Right cardiac atrium (tissue), 5 donors: Measurements from ENCODE around the gene PPFIA1. TPM values are rescaled to one million over a fixed set of nuclear protein-coding genes. Genes with fewer than 3 reads are reported as not detected.
A peak's percentile ranks its signal among the peaks of the same experiment; 100 is the strongest.

Source experiments
- ATAC-seq, 2 donors: fragments of 200-7000 bp; cut with Tn5 transposase; one replicate each; pipeline versions ENCODE4 v1.8.0 to v1.9.1; 2020; ENCODE audit warnings: moderate library complexity in 2 of 2, mild to moderate bottlenecking in 1 of 2
- DNase-seq, 3 donors: peaks; one replicate each; pipeline ENCODE4 v3.0.0-alpha.2; 2020
- H3K27ac ChIP-seq: one replicate; pipeline ENCODE4 v1.5.1; 2013; ENCODE audit warnings: mild to moderate bottlenecking, low read length, control low read depth, moderate library complexity
- H3K27me3 ChIP-seq: one replicate; pipeline ENCODE4 v1.6.1; 2013; ENCODE audit not compliant: control insufficient read depth, insufficient read depth
- H3K4me1 ChIP-seq: one replicate; pipeline ENCODE4 v1.6.1; 2013; ENCODE audit warnings: low read length; ENCODE audit not compliant: control insufficient read depth, insufficient read depth
- H3K4me3 ChIP-seq: one replicate; pipeline ENCODE4 v1.5.1; 2013; ENCODE audit warnings: low read length, control low read depth
- H3K9me3 ChIP-seq: one replicate; pipeline ENCODE4 v1.6.1; 2013; ENCODE audit warnings: low read length; ENCODE audit not compliant: control insufficient read depth
- WGBS: extraction: QIAGEN DNeasy Blood & Tissue Kit; methylation state at CpG from one replicate; pipeline ENCODE4 v1.1.7; 2013; 5-methylcytosine and 5-hydroxymethylcytosine counted together
- intact Hi-C, 4 donors: fragments of 100-400 bp; cut with DNase I; formaldehyde crosslinking; loops; one replicate each; pipeline versions ENCODE4 v1.11.0 to v1.14.0; 2022 to 2023
- polyA plus RNA-seq: library from polyadenylated mRNA; stranded (reverse); fragments of 200-250 nt; gene quantifications from one replicate; pipeline ENCODE4 v1.2.3, GENCODE V29; 2013
- total RNA-seq, 4 donors: library from RNA; stranded (reverse); fragmentation: NEBNext Ultra II Directional; extraction: Animal tissue kit (Norgen Biotek cat#: 25700); gene quantifications; one replicate each; pipeline ENCODE4 v1.2.1, GENCODE V29; 2021
- donor health status: healthy with polysubstance abuse.
- donor health status: DM: no; HTN: yes; CAD: no.
- donor health status: DM: no; HTN: no; CAD: no.
- donor health status: DM: no; HTN: yes; CAD: no; lungs with severe emphysema.
- donor health status: DM: yes; HTN: yes; CAD: no.

Gene PPFIA1
- total and polyA plus RNA-seq, 5 donors: 16.2 to 44.9 (median 37.7) TPM

DNA sequence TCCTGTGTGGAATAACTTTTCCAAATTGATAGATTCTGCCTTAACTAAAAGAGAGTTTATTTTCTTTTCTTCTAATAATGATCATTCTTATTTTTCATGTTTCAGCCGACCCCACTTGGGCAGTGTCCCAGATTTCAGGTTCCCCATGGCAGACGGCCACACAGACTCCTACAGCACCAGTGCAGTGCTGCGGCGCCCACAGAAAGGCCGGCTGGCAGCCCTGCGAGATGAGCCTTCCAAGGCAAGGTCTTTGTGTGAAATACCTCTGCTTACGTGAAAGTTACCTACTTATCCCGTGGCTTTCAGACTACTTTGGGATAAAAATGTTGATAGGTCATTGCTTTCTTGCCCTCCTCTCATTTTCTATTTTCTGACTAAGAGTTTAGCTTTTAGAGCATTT is 68.6 kb downstream of the PPFIA1 start:
- H3K4me1 ChIP-seq: no peaks in the 10 kb centered on the region
- H3K27me3 ChIP-seq: no peaks in the 10 kb centered on the region
- no peak for ATAC-seq
- H3K4me3 ChIP-seq: no peak overlapping the region
- H3K9me3 ChIP-seq: no peaks in the 10 kb centered on the region
- intact Hi-C loops: no loop called here
- 82% methylated on average over 8 of the region's 8 CpGs for WGBS
- DNase-seq: no peak
- H3K27ac ChIP-seq: no peak overlapping the region

DNA sequence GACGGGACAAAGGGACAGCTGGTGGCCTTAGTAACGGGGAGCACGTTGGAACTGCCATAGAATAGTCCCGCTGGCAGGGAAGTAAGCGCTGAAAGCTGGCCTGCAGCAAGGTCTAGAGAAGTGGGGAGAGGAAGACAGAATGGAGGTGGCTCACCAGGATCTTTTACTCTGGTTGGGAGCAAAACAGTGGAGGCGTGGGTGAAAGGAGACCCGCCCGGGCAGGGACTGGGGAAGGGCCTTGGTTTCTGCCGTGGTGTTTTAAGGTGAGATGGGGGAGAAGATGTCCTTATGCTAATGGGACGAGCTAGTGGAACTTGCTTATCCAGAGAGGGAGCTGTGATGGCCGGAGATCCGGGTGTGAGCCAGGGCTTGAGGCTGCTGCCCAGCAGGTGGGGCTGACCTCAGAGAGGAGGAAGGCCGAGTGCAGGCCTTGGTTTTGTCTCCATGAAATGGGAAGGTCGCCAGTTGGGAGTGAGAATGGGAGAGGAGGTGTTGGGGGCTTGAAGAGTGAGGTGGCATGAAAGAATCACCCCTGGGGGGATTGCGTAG is 71.5 kb downstream of the PPFIA1 start:
- Histone ChIP-seq H3K27ac (no peak overlapping the region), H3K4me3 (no peak overlapping the region), H3K9me3 (no peaks in the 10 kb centered on the region), H3K4me1 (no peaks in the 10 kb centered on the region), H3K27me3 (no peaks in the 10 kb centered on the region)
- WGBS: 88% methylated on average over 15 of the region's 15 CpGs
- ATAC-seq (no peak), DNase-seq (no peak)
- intact Hi-C loops: no loop called here

DNA sequence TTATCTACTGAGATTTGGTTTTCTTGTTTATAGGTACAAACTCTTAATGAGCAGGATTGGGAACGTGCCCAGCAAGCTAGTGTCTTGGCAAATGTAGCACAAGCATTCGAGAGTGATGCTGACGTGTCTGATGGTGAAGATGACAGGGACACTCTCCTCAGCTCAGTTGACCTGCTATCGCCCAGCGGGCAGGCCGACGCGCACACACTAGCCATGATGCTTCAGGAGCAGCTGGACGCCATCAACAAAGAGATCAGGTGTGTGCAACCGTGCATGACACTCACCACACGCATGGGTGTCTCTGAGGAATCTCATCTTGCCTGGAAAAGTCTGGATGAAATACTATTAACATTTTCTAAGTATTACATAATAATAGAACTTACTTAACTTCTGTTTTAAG is 73.1 kb downstream of the PPFIA1 start:
- no peaks in the 10 kb centered on the region for H3K27me3 ChIP-seq
- H3K9me3 ChIP-seq: no peaks in the 10 kb centered on the region
- no peak overlapping the region for H3K27ac ChIP-seq
- intact Hi-C loops: no loop called here
- DNase-seq: peak in 2 of 3 donors; percentile 55 to 62
- H3K4me3 ChIP-seq: no peak overlapping the region
- ATAC-seq: peak; percentile 46 to 75
- no peaks in the 10 kb centered on the region for H3K4me1 ChIP-seq
- WGBS: 67% methylated on average over 11 of the region's 11 CpGs

GRCh38 chr11:70348191-70348590 is 77.7 kb downstream of the PPFIA1 start:
- Histone ChIP-seq H3K9me3 (no peaks in the 10 kb centered on the region), H3K27ac (no peak overlapping the region), H3K4me3 (no peak overlapping the region), H3K4me1 (no peaks in the 10 kb centered on the region), H3K27me3 (no peaks in the 10 kb centered on the region)
- 92% methylated on average over 12 of the region's 12 CpGs for WGBS
- intact Hi-C loops: no loop called here
- DNase-seq: no peak
- ATAC-seq: no peak

- Histone ChIP-seq H3K4me1 (no peaks in the 10 kb centered on the region), H3K9me3 (no peaks in the 10 kb centered on the region), H3K27me3 (no peaks in the 10 kb centered on the region), H3K27ac (no peak overlapping the region), H3K4me3 (no peak overlapping the region)
- no peak for DNase-seq
- intact Hi-C loops: no loop called here
- 98% methylated on average over 1 of the region's 1 CpG for WGBS
- no peak for ATAC-seq
These were observed 78.1 kb downstream of the PPFIA1 start for GRCh38 chr11:70348608-70349007.

GRCh38 chr11:70351646-70352045 is 81.2 kb downstream of the PPFIA1 start:
- ATAC-seq (no peak), DNase-seq (no peak)
- H3K4me3 ChIP-seq: no peak overlapping the region
- H3K9me3 ChIP-seq: no peaks in the 10 kb centered on the region
- H3K27me3 ChIP-seq: no peaks in the 10 kb centered on the region
- H3K27ac ChIP-seq: no peak overlapping the region
- H3K4me1 ChIP-seq: no peaks in the 10 kb centered on the region
- 61% methylated on average over 3 of the region's 3 CpGs for whole genome bisulfite sequencing
- intact Hi-C loops: no loop called here

DNA sequence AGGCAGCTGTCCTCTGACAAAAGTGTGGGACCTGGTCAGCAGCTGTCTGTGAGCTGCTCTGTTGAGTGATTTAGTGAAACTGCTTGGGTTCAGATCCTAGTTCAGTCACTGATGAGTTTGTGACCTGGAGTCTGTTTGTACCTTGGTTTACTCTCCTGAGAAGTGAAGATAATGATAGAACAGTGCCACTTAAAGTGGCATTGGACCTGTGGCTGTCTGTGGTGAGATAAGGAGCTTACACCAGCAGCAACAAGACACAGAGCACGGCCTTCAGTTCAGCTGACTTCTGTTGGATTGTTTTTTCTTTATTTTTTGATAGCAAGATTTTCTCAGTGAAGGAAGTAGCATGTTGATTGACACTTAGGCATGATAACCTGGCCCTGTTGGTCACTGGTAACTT is 81.6 kb downstream of the PPFIA1 start:
- Histone ChIP-seq H3K27ac (no peak overlapping the region), H3K4me3 (no peak overlapping the region), H3K27me3 (no peaks in the 10 kb centered on the region), H3K4me1 (no peaks in the 10 kb centered on the region), H3K9me3 (no peaks in the 10 kb centered on the region)
- ATAC-seq (no peak), DNase-seq (no peak)
- WGBS: 59% methylated on average over 1 of the region's 1 CpG
- intact Hi-C loops: no loop called here

- WGBS: 81% methylated on average over 19 of the region's 19 CpGs
- Histone ChIP-seq H3K27ac (no peak overlapping the region), H3K27me3 (no peaks in the 10 kb centered on the region), H3K4me1 (no peaks in the 10 kb centered on the region), H3K9me3 (no peaks in the 10 kb centered on the region), H3K4me3 (no peak overlapping the region)
- DNase-seq: peak in 1 of 3 donors; percentile 63
- intact Hi-C loops: no loop called here
- ATAC-seq: peak; percentile 35 to 42
These were observed 82.1 kb downstream of the PPFIA1 start for GRCh38 chr11:70352601-70353000.

GRCh38 chr11:70353329-70353728 is 82.8 kb downstream of the PPFIA1 start:
- Histone ChIP-seq H3K27ac (no peak overlapping the region), H3K27me3 (no peaks in the 10 kb centered on the region), H3K9me3 (no peaks in the 10 kb centered on the region), H3K4me3 (no peak overlapping the region), H3K4me1 (no peaks in the 10 kb centered on the region)
- WGBS: 87% methylated on average over 2 of the region's 2 CpGs
- DNase-seq (no peak), ATAC-seq (no peak)
- intact Hi-C loops: no loop called here

DNA sequence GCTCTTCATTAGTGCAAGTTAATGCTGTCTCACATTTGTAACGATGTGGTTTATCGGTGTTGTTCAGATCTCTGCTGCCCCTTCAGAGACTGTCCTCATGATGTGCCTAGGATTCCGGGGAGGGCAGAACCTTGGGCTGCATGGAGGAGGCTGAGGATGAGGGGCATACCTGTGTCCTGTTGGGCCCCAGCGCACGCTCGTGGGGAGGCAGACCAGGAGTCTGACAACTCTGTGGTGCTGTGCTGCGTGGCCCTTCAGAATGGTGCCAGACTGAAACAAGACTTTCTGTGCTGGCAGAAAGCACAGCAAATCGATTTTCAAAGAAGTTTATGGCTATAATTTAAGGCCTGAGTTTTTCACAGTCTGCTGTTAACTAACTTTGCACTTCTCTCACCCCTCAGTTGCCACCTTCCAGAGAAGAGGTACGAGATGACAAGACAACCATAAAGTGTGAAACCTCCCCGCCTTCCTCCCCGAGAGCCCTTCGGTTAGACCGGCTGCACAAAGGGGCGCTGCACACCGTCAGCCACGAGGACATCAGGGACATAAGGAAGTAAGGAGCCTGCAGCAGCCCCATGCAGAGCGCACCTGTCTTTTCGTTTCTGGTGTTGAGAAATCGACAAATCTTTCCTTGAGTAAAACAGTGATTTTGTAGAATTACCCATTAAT is 83.5 kb downstream of the PPFIA1 start:
- Histone ChIP-seq H3K27ac (no peak overlapping the region), H3K4me1 (no peaks in the 10 kb centered on the region), H3K27me3 (no peaks in the 10 kb centered on the region), H3K9me3 (no peaks in the 10 kb centered on the region), H3K4me3 (no peak overlapping the region)
- intact Hi-C loops: no loop called here
- DNase-seq: no peak
- no peak for ATAC-seq
- 93% methylated on average over 19 of the region's 19 CpGs for WGBS

- Histone ChIP-seq H3K4me3 (no peak overlapping the region), H3K27me3 (no peaks in the 10 kb centered on the region), H3K27ac (no peak overlapping the region), H3K4me1 (no peaks in the 10 kb centered on the region), H3K9me3 (no peaks in the 10 kb centered on the region)
- no peak for DNase-seq
- intact Hi-C loops: no loop called here
- 80% methylated on average over 2 of the region's 2 CpGs for WGBS
- ATAC-seq: no peak
These were observed 84.1 kb downstream of the PPFIA1 start for GRCh38 chr11:70354629-70355028.

GRCh38 chr11:70358753-70359152 is 88.3 kb downstream of the PPFIA1 start:
- Histone ChIP-seq H3K27me3 (no peaks in the 10 kb centered on the region), H3K4me1 (no peaks in the 10 kb centered on the region), H3K27ac (no peak overlapping the region), H3K9me3 (no peaks in the 10 kb centered on the region), H3K4me3 (no peak overlapping the region)
- WGBS: 82% methylated on average over 11 of the region's 11 CpGs
- intact Hi-C loops: no loop called here
- ATAC-seq: peak; percentile 30 to 31
- no peak for DNase-seq
